Choroid plexus epithelial cell (primary cell): ENCODE measurements around the gene SNAPC4.

Experiments used
- DNase-seq: peaks from one replicate; pipeline ENCODE4 v3.0.0-alpha.2; 2010; ENCODE audit warnings: low read depth
- H3K4me3 ChIP-seq: 2 replicates; pipeline ENCODE4 v1.5.1; 2011; ENCODE audit warnings: low read depth, mild to moderate bottlenecking, control low read depth, low read length, moderate library complexity
- TF ChIP-seq, protein P1 (sequence below): conservative IDR thresholded peaks from 2 replicates; pipeline ENCODE4 v1.5.1; 2011; ENCODE audit warnings: low read depth, mild to moderate bottlenecking, control low read depth, inconsistent platforms, low read length, moderate library complexity

SNAPC4 gene

DNA sequence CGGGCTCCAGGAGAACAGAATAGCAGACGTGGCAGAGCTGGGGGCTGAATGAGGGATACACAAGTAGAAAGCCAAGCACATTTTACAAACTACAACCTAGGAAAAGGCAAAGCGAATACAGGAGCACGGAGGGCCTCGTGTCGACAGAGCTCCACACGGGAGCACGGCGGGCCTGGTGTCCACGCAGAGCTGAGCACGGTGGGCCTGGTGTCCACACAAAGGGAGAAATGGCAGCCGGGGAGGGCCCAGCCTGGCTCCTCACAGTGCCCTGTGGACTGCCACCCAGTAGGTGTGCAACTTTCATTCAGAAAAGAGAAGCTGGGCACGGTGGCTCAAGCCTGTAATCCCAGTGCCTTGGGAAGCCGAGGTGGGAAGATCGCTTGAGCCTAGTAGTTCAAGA, 43.1 kb upstream of the SNAPC4 start:
- no peak overlapping the region for H3K4me3 ChIP-seq
- TF ChIP-seq, protein P1, sequence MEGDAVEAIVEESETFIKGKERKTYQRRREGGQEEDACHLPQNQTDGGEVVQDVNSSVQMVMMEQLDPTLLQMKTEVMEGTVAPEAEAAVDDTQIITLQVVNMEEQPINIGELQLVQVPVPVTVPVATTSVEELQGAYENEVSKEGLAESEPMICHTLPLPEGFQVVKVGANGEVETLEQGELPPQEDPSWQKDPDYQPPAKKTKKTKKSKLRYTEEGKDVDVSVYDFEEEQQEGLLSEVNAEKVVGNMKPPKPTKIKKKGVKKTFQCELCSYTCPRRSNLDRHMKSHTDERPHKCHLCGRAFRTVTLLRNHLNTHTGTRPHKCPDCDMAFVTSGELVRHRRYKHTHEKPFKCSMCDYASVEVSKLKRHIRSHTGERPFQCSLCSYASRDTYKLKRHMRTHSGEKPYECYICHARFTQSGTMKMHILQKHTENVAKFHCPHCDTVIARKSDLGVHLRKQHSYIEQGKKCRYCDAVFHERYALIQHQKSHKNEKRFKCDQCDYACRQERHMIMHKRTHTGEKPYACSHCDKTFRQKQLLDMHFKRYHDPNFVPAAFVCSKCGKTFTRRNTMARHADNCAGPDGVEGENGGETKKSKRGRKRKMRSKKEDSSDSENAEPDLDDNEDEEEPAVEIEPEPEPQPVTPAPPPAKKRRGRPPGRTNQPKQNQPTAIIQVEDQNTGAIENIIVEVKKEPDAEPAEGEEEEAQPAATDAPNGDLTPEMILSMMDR = no peak
- DNase-seq = no peak

DNA sequence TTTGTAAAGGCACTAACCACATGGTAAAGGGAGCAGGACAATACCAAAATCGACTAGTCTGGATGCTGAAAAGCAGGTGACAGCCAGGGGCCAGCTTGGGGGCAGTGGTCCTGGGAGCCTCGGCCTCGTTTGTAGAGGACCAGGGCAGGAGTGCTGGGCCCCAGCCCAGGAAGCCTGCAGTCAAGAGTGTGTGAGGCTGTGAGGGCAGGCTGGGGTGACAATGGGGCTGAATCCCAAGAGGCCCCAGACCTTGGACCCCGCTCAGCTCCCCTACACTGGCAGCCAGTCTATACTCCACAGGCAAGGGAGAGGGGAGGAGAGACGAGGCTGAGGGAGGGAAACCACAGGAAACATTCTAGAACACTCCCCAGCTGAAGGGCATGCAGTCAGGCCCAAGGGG, 42.3 kb upstream of the SNAPC4 start:
- H3K4me3 ChIP-seq = no peak overlapping the region
- TF ChIP-seq, protein P1 = no peak
- no peak for DNase-seq

DNA sequence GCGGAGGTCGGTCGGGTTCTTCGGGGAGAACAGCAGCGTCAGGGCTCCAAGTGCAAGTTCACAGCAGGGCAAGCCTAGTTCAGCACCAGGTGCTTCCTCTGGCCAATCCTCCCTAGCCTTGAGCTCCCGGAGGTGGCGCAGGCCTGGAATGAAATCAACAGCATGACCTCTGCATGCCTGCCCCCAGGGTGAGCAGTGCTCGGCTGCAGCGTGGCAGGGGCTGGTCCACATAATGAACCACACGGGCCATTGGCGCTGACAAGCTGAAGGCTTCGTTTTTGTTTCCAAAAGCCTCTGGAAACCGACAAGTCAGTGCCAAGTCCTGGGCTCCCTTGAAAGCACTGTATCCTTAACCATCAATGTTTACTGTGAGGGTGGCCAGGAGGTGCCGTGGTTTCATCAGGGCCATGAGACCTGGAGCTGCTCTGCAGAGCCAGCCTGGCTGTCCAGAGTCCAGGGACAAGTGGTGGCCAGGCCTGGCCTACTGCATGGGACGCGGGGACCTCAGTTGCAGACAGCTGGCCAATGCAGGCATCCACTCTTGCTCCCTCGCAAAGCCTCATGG, 41.8 kb upstream of the SNAPC4 start:
- no peak overlapping the region for H3K4me3 ChIP-seq
- no peak for DNase-seq
- TF ChIP-seq, protein P1 = no peak

DNA sequence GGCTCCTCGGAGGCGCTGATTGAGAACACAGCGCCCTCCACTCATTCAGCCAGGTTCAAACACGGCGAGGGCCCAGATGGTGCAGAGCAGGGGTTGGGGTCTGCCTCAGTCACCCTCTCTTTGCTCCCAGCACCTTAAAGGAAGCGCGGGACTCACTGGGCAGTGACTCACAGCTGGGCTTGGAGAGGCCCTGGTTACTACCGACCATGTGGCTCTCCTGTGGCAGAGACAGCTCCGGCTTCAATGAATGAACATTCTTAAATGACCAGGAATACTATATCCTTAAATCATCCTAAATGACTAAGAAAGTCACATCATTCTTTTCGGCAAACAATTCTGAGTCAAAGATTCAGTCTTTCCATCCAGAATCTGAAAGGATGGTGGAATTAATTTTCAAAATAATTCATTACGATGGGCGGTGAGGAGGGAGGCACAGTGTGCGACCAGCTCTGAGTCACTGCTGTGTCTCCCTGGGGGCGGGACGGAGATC, 41.3 kb upstream of the SNAPC4 start:
- H3K4me3 ChIP-seq = no peak overlapping the region
- TF ChIP-seq, protein P1 = no peak
- DNase-seq = no peak

DNA sequence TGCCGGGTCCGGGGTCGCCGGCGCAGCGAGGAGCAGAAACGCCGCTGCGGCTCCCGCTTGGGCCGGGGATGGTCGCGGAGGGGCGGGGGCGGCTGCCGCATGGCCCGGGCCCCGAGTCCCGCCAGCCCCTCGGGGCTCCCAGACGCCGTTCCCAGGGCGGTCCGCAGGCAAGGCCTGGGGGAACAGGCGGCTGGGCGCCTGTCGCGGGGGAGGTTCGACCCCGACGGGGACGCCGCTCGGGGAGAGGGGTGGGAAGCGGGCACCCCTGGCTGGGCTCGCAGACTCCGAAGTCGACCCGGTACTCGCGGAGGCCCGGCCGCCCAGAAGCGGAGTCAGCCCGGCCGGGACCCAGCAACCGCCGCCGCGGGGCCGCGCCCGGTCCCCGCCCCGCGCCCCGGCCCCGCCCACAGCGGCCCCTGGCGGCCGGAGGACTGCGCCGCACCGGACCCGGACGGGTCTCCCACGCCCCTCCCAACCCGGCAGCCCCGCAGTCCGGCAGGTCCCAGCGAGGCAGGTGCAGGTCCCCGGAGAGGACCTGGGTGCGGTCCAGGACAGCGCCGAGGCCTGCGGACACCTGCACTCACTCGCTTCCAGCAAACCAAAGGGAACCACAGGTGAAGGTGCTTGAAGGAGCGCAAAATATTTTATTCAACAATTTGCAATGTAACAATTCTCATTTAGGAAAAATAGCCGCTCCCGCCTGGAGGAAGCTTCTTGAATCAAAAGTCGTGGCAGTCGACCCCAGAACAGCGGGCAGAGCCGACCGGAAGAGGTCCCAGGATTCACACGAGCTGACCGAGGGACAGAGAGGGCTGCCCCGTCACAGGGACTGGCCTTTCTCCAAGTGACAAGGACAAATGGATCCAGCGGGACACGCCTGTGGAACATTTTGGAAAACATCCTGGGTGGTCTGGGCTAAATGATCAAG, 39.8 kb upstream of the SNAPC4 start, which contains the start of gene INPP5E:
TSS of gene INPP5E (minus strand) at position 365 of the 928 bp plus-strand sequence. CDS start 426 bp downstream, outside the sequence.
- peak; percentile 69 for DNase-seq
- TF ChIP-seq, protein P1 = peak; percentile 48

DNA sequence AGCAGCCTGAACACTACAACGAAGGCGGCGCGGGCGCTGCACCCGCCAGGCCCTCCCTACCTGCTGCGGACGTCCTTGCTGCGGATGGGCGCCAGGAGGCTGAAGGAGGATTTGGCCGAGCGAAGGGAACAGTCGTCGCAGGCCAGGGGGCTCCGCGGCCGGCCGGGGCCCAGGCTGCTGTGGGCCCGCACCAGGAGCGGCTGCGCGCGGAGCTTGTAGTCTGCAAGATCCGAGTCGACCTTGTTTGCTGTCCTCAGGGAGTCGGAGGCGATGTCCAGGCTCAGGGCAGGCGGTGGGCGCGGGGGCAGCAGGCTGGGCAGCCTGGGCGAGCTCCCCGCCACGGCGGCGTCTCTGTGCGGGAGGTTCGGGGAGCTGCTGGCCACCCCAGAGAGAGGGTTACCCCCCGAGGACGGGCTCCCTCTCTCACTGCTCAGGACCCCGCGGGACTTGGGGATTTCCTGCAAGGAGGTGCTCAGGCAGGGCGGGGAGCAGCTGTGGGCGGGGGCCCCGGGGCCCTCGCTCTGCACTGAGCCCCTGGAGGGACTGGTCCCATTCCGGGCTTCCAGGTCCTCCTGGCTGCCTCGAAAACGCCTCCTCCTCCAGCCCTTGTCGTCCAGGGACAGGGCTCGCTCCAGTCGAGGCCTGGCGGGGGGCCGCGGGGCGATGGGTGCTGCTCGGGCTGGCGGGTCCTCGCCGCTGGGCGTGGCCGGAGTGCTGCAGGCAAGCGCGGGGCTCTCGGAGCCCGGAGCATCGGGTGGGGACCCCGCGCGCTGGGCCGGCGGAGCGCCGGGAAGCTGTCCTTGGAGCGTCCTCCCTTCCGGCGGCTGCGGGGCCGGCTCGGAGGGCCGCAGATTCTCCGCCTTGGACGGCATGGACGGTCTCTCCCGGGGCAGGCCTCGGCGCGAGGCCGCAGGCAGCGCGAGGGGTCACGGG, 38.8 kb upstream of the SNAPC4 start:
- peak overlapping the region; percentile 81 for H3K4me3 ChIP-seq
- DNase-seq = peak; percentile 33
- TF ChIP-seq, protein P1 = no peak

More for the DNA sequence above, 39.8 kb upstream of the SNAPC4 start, which contains the start of gene INPP5E:
- peak within 1 kb of the TSS; percentile 81 for H3K4me3 ChIP-seq
